Measurements from ENCODE around the gene SARS2.
A peak's percentile ranks its signal among the peaks of the same experiment; 100 is the strongest.

SARS2 gene

GRCh38 chr19:38952395-38953165 is 22.0 kb upstream of the SARS2 start:
- H3K4me3 ChIP-seq: no peak overlapping the region
- no peaks in the 10 kb centered on the region for H3K9me3 ChIP-seq
- DNase-seq: no peak
- no peak overlapping the region for H3K27ac ChIP-seq
- no peak for TF ChIP-seq CTCF (IDR thresholded peaks at IDR 0.05)
- intact Hi-C loops (cut with DNase I; ENCODE audit: low total_unique reads): no loop called here
- H3K36me3 ChIP-seq: peaks cover 10 to 13% (median 12%) of the 10 kb centered on the region in 3 donors
- no peaks in the 10 kb centered on the region for H3K27me3 ChIP-seq
- H3K4me1 ChIP-seq: peaks cover 0 to 13% (median 11%) of the 10 kb centered on the region in 4 donors

- intact Hi-C loops (cut with DNase I; ENCODE audit: low total_unique reads): no loop called here
- Histone ChIP-seq H3K36me3 (peaks cover 5 to 17% (median 12%) of the 10 kb centered on the region in 3 donors), H3K27ac (no peak overlapping the region), H3K27me3 (no peaks in the 10 kb centered on the region), H3K9me3 (no peaks in the 10 kb centered on the region), H3K4me3 (no peak overlapping the region), H3K4me1 (peaks cover 0 to 13% (median 11%) of the 10 kb centered on the region in 4 donors)
- no peak for DNase-seq
- TF ChIP-seq CTCF (IDR thresholded peaks at IDR 0.05): no peak
Measured at GRCh38 chr19:38951187-38951586, 20.6 kb upstream of the SARS2 start.

- no peaks in the 10 kb centered on the region for H3K27me3 ChIP-seq
- no peaks in the 10 kb centered on the region for H3K9me3 ChIP-seq
- H3K4me3 ChIP-seq: peak overlapping the region; percentile 28 to 46
- TF ChIP-seq CTCF (IDR thresholded peaks at IDR 0.05): no peak
- peaks cover 0 to 13% (median 11%) of the 10 kb centered on the region in 4 donors for H3K4me1 ChIP-seq
- H3K27ac ChIP-seq: no peak overlapping the region
- H3K36me3 ChIP-seq: peaks cover 10 to 30% (median 19%) of the 10 kb centered on the region in 3 donors
- intact Hi-C loops (cut with DNase I; ENCODE audit: low total_unique reads): no loop called here
- DNase-seq: peak; percentile 67 to 84
Measured at GRCh38 chr19:38949580-38950367, 19.2 kb upstream of the SARS2 start.

DNA sequence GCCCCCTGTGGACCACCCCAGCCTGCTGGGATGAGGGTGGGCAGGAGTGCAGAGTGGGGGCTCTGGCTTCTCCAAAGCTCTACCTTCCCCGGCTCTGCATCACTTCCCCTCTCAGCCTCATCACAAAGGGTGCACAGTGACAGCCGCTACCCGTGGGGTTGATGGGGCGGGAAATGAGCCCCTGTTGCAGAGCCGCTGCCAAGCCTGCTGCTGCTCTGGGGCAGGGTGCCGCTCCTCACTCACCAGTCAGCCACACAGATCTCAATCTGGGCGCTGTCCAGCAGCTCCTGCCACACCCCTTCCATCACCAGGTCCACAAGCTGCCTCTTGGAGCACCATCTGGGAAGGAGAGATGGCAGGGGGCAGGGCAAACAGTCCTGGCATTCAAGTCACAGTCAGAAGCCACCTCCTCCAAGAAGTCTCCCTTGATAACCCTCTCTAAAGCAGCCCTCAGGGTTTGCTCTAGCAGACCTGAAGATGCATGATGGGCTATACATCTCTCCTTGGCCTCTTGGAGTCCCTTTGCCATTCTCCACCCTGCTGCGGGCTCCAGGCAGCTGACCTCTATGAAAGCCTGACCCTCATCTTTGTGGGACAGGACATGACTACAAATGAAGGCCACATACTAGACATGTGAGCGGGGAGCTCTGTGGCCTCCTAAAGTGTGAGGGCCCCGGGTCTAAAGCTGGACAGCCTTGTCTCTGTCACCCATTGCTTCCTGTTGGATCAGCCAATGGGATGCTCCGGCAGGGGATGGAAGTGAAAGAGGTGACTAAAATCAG is 15.9 kb upstream of the SARS2 start:
- Histone ChIP-seq H3K36me3 (peaks cover 10 to 35% (median 25%) of the 10 kb centered on the region in 3 donors), H3K4me1 (peaks cover 0 to 13% (median 11%) of the 10 kb centered on the region in 4 donors), H3K27me3 (no peaks in the 10 kb centered on the region), H3K4me3 (no peak overlapping the region), H3K27ac (no peak overlapping the region), H3K9me3 (no peaks in the 10 kb centered on the region)
- no peak for TF ChIP-seq CTCF (IDR thresholded peaks at IDR 0.05)
- no peak for DNase-seq
- intact Hi-C loops (cut with DNase I; ENCODE audit: low total_unique reads): no loop called here

DNA sequence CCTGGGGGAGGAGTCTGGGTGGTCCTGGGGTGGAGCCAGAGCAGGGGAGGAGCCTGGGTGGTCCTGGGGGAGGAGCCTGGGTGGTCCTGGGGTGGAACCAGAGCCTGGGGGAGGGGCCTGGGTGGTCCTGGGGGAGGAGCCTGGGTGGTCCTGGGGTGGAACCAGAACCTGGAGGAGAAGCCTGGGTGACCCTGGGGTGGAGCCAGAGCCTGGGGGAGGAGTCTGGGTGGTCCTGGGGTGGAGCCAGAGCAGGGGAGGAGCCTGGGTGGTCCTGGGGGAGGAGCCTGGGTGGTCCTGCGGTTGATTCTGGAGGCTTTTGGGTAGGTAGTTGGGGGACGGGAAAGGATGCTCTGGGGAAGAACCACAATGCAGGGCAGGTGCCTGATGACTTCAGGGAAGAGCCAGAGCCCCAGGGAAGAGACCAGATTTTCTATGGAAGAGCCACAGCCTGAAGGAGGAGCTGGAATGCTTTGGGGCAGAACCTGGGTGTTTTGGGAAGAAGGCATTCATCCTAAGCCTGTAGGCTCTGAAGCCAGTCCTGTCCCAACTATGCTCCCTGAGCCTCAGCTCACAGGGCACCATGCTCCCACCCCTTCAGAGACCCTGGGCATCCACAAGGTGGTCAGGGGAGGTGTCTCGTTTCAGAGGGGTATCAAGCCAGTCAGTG is 15.1 kb upstream of the SARS2 start:
- intact Hi-C loops (cut with DNase I; ENCODE audit: low total_unique reads): no loop called here
- no peak for TF ChIP-seq CTCF (IDR thresholded peaks at IDR 0.05)
- H3K4me1 ChIP-seq: peaks cover 0 to 13% (median 11%) of the 10 kb centered on the region in 4 donors
- H3K9me3 ChIP-seq: no peaks in the 10 kb centered on the region
- H3K27me3 ChIP-seq: no peaks in the 10 kb centered on the region
- H3K36me3 ChIP-seq: peaks cover 10 to 35% (median 25%) of the 10 kb centered on the region in 3 donors
- no peak overlapping the region for H3K4me3 ChIP-seq
- H3K27ac ChIP-seq: no peak overlapping the region
- no peak for DNase-seq
